H9 (cell line): Measurements from ENCODE around the gene SCN2B. TPM values are rescaled to one million over a fixed set of nuclear protein-coding genes. Genes with fewer than 3 reads are reported as not detected.

ENCODE experiments used
- DNase-seq: peaks from one replicate; pipeline ENCODE4 v3.0.0-alpha.2; 2017
- H2AFZ ChIP-seq: one replicate; pipeline ENCODE4 v1.6.1; 2013; ENCODE audit warnings: mild to moderate bottlenecking, low read length, control low read depth, moderate library complexity
- H2AK5ac ChIP-seq: 2 replicates; pipeline ENCODE4 v1.6.1; 2013; ENCODE audit warnings: low read length, control low read depth, mixed read lengths; ENCODE audit not compliant: insufficient read length
- H2BK120ac ChIP-seq: one replicate; pipeline ENCODE4 v1.6.1; 2013; ENCODE audit warnings: low read depth, mild to moderate bottlenecking, low read length, control low read depth, inconsistent platforms; ENCODE audit not compliant: poor library complexity, severe bottlenecking
- H2BK12ac ChIP-seq: 2 replicates; pipeline ENCODE4 v1.6.1; 2013; ENCODE audit warnings: low read length, control low read depth, mixed read lengths, low read depth; ENCODE audit not compliant: insufficient read length
- H2BK15ac ChIP-seq: 2 replicates; pipeline ENCODE4 v1.6.1; 2013; ENCODE audit warnings: low read depth, low read length, control low read depth
- H2BK20ac ChIP-seq: one replicate; pipeline ENCODE4 v1.6.1; 2013; ENCODE audit warnings: low read depth, mild to moderate bottlenecking, low read length, control low read depth, inconsistent platforms; ENCODE audit not compliant: poor library complexity, severe bottlenecking
- H2BK5ac ChIP-seq: 2 replicates; pipeline ENCODE4 v1.6.1; 2013; ENCODE audit warnings: low read length, control low read depth, mixed read lengths; ENCODE audit not compliant: insufficient read length
- H3K14ac ChIP-seq: 2 replicates; pipeline ENCODE4 v1.6.1; 2013; ENCODE audit warnings: low read length, control low read depth; ENCODE audit not compliant: insufficient read depth
- H3K18ac ChIP-seq: 2 replicates; pipeline ENCODE4 v1.6.1; 2013; ENCODE audit warnings: low read depth, mild to moderate bottlenecking, mixed read lengths, low read length, control low read depth; ENCODE audit not compliant: insufficient read length
- H3K23ac ChIP-seq: 2 replicates; pipeline ENCODE4 v1.6.1; 2013; ENCODE audit warnings: low read length, control low read depth, mixed read lengths, low read depth; ENCODE audit not compliant: insufficient read length
- H3K23me2 ChIP-seq: 2 replicates; pipeline ENCODE4 v1.6.1; 2013; ENCODE audit warnings: low read depth, mild to moderate bottlenecking, mixed read lengths, low read length, control low read depth; ENCODE audit not compliant: insufficient read length, poor library complexity, severe bottlenecking
- H3K27ac ChIP-seq: 2 replicates; pipeline ENCODE4 v1.5.1; 2013; ENCODE audit warnings: low read length, control low read depth, mixed read lengths, low read depth; ENCODE audit not compliant: insufficient read length
- H3K27me3 ChIP-seq: 2 replicates; pipeline ENCODE4 v1.6.1; 2013; ENCODE audit warnings: low read length, control low read depth, inconsistent platforms; ENCODE audit not compliant: insufficient read depth
- H3K4ac ChIP-seq: 2 replicates; pipeline ENCODE4 v1.6.1; 2013; ENCODE audit warnings: low read depth, mild to moderate bottlenecking, control low read depth, inconsistent platforms, low read length, moderate library complexity
- H3K4me1 ChIP-seq: 2 replicates; pipeline ENCODE4 v1.6.1; 2013; ENCODE audit warnings: low read length, control low read depth, inconsistent platforms; ENCODE audit not compliant: insufficient read depth
- H3K4me2 ChIP-seq: 2 replicates; pipeline ENCODE4 v1.6.1; 2013; ENCODE audit warnings: low read length, control low read depth, mixed read lengths; ENCODE audit not compliant: insufficient read length, insufficient read depth
- H3K56ac ChIP-seq: 2 replicates; pipeline ENCODE4 v1.6.1; 2013; ENCODE audit warnings: low read depth, mild to moderate bottlenecking, mixed read lengths, low read length, control low read depth; ENCODE audit not compliant: insufficient read length
- H3K79me1 ChIP-seq: 2 replicates; pipeline ENCODE4 v1.6.1; 2013; ENCODE audit warnings: low read depth, mild to moderate bottlenecking, moderate library complexity, low read length, control low read depth, inconsistent platforms; ENCODE audit not compliant: insufficient read depth, poor library complexity, severe bottlenecking
- H3K79me2 ChIP-seq: 2 replicates; pipeline ENCODE4 v1.6.1; 2013; ENCODE audit warnings: low read length, control low read depth, inconsistent platforms; ENCODE audit not compliant: insufficient read depth
- H3K9ac ChIP-seq: 2 replicates; pipeline ENCODE4 v1.6.1; 2013; ENCODE audit warnings: low read length, control low read depth, mixed read lengths; ENCODE audit not compliant: insufficient read length; ENCODE audit errors: extremely low read depth
- H3K9me3 ChIP-seq: one replicate; pipeline ENCODE4 v1.6.1; 2013; ENCODE audit warnings: low read depth, low read length, inconsistent platforms; ENCODE audit not compliant: control insufficient read depth
- H3T11ph ChIP-seq: one replicate; pipeline ENCODE4 v1.6.1; 2013; ENCODE audit warnings: mild to moderate bottlenecking, low read length, control low read depth, inconsistent platforms
- H4K20me1 ChIP-seq: one replicate; pipeline ENCODE4 v1.6.1; 2013; ENCODE audit not compliant: control insufficient read depth, insufficient read length, insufficient read depth
- H4K5ac ChIP-seq: 2 replicates; pipeline ENCODE4 v1.6.1; 2013; ENCODE audit warnings: low read depth, mild to moderate bottlenecking, mixed read lengths, low read length, control low read depth; ENCODE audit not compliant: insufficient read length
- H4K8ac ChIP-seq: replicated peaks from 2 replicates; pipeline ENCODE4 v1.6.1; 2013; ENCODE audit warnings: low read length, control low read depth, mixed read lengths, low read depth; ENCODE audit not compliant: insufficient read length
- H4K91ac ChIP-seq: 2 replicates; pipeline ENCODE4 v1.6.1; 2013; ENCODE audit warnings: low read depth, mild to moderate bottlenecking, moderate library complexity, mixed read lengths, low read length, control low read depth; ENCODE audit not compliant: insufficient read length
- H3K27ac Mint-ChIP-seq, 3 experiments: 2 replicates in 2 of 3; 3 replicates in 1 of 3; pipeline ENCODE4 v1.8.0; 2020 to 2021; ENCODE audit warnings: mixed read lengths in 3 of 3, mild to moderate bottlenecking in 1 of 3, moderate library complexity in 1 of 3
- H3K27me3 Mint-ChIP-seq: 2 replicates; pipeline ENCODE4 v1.8.0; 2021; ENCODE audit warnings: low read depth, mild to moderate bottlenecking, moderate library complexity, mixed read lengths
- H3K36me3 Mint-ChIP-seq, 3 experiments: 2 replicates in 2 of 3; 3 replicates in 1 of 3; pipeline ENCODE4 v1.8.0; 2020 to 2021; ENCODE audit warnings: low read depth in 3 of 3, mixed read lengths in 3 of 3; ENCODE audit not compliant: insufficient read depth in 1 of 3
- H3K4me1 Mint-ChIP-seq, 2 experiments: 2 replicates each; pipeline ENCODE4 v1.8.0; 2020; ENCODE audit warnings: mixed read lengths in 2 of 2
- H3K4me3 Mint-ChIP-seq, 2 experiments: 2 replicates in 1 of 2; 3 replicates in 1 of 2; pipeline ENCODE4 v1.8.0; 2020 to 2021; ENCODE audit warnings: mild to moderate bottlenecking in 2 of 2, mixed read lengths in 2 of 2, moderate library complexity in 1 of 2
- H3K9me3 Mint-ChIP-seq, 2 experiments: 2 replicates in 1 of 2; 3 replicates in 1 of 2; pipeline ENCODE4 v1.8.0; 2020; ENCODE audit warnings: mild to moderate bottlenecking in 2 of 2, mixed read lengths in 2 of 2, moderate library complexity in 1 of 2
- WGBS: extraction: QIAGEN DNeasy Blood & Tissue Kit; methylation state at CpG from one replicate; pipeline ENCODE4 v1.1.7; 2013; ENCODE audit warnings: missing lambda C conversion rate, low lambda C conversion rate, mixed read lengths; ENCODE audit not compliant: insufficient read length; ENCODE audit errors: extremely low coverage; 5-methylcytosine and 5-hydroxymethylcytosine counted together
- total RNA-seq: library from RNA; stranded (reverse); gene quantifications from 2 replicates; pipeline ENCODE4 v1.2.1, GENCODE V29; 2021
- TF ChIP-seq, protein P1 (sequence below): fragments of 200-600 bp; sonication (generic); conservative IDR thresholded peaks from 3 replicates; pipeline ENCODE4 v1.8.0; 2021; ENCODE audit warnings: antibody characterized with exemption, mild to moderate bottlenecking

Gene SCN2B
- total RNA-seq, 1 experiment from 2014 or later: not detected

DNA sequence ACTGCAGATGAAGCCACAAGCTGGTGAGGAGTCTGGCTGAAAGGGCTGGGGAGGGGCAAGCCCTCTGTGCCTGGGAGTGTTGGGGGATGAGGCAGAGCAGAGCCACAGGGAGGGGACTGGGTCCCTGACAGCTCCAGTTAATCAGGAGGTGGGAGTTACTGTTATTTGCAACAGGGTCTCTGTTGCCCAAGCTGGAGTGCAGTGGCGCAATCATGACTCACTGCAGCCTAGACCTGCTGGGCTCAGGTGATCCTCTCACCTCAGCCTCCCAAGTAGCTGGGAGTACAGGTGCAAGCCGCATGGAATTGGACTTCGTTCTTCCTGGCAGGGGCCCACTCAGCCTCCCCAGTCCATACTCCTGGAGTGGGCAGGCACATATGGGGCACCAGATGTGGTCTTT, 7.7 kb downstream of the SCN2B start:
- no peak overlapping the region for H2BK5ac ChIP-seq
- no peak overlapping the region for H4K8ac ChIP-seq
- H3K79me2 ChIP-seq: no peaks in the 10 kb centered on the region
- no peak overlapping the region for H3K56ac ChIP-seq
- H3K36me3 Mint-ChIP-seq: no peaks in the 10 kb centered on the region
- H3K27me3 Mint-ChIP-seq: peaks cover 91% of the 10 kb centered on the region
- no peak overlapping the region; the same call in 1 of the 2 replicates for H3K14ac ChIP-seq
- H2AFZ ChIP-seq: no peak overlapping the region
- H3K23me2 ChIP-seq: peaks cover 2% of the 10 kb centered on the region
- H3K23ac ChIP-seq: no peak overlapping the region
- no peak overlapping the region for H3K9ac ChIP-seq
- no peak overlapping the region for H2BK12ac ChIP-seq
- no peaks in the 10 kb centered on the region for H3K79me1 ChIP-seq
- no peak for DNase-seq
- TF ChIP-seq, protein P1, sequence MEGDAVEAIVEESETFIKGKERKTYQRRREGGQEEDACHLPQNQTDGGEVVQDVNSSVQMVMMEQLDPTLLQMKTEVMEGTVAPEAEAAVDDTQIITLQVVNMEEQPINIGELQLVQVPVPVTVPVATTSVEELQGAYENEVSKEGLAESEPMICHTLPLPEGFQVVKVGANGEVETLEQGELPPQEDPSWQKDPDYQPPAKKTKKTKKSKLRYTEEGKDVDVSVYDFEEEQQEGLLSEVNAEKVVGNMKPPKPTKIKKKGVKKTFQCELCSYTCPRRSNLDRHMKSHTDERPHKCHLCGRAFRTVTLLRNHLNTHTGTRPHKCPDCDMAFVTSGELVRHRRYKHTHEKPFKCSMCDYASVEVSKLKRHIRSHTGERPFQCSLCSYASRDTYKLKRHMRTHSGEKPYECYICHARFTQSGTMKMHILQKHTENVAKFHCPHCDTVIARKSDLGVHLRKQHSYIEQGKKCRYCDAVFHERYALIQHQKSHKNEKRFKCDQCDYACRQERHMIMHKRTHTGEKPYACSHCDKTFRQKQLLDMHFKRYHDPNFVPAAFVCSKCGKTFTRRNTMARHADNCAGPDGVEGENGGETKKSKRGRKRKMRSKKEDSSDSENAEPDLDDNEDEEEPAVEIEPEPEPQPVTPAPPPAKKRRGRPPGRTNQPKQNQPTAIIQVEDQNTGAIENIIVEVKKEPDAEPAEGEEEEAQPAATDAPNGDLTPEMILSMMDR: no peak
- no peak overlapping the region for H3K18ac ChIP-seq
- no peak overlapping the region; a peak in 1 of 7 replicates for H3K27ac Mint-ChIP-seq
- H4K91ac ChIP-seq: no peak overlapping the region
- H2BK120ac ChIP-seq: no peak overlapping the region
- H3K4ac ChIP-seq: no peak overlapping the region
- H3K27ac ChIP-seq: no peak overlapping the region
- WGBS: no CpG with 5 or more reads among the region's 3 CpGs
- H4K20me1 ChIP-seq: no peaks in the 10 kb centered on the region
- peaks cover 22% of the 10 kb centered on the region; the same call in 1 of the 2 replicates for H3K27me3 ChIP-seq
- H4K5ac ChIP-seq: no peak overlapping the region
- H3T11ph ChIP-seq: no peak overlapping the region
- H2BK20ac ChIP-seq: no peak overlapping the region
- peaks cover 23 to 39% of the 10 kb centered on the region in 2 experiments for H3K4me1 Mint-ChIP-seq
- no peak overlapping the region for H2AK5ac ChIP-seq
- H3K4me1 ChIP-seq: 0 out of 2 replicates have a peak, but pooled peaks cover 3% of the 10 kb centered on the region
- H3K9me3 Mint-ChIP-seq: no peaks in the 10 kb centered on the region
- H3K4me3 Mint-ChIP-seq: no peak overlapping the region
- no peak overlapping the region for H3K4me2 ChIP-seq
- H2BK15ac ChIP-seq: no peak overlapping the region
- no peaks in the 10 kb centered on the region for H3K9me3 ChIP-seq
